Measurements from ENCODE around the gene TTR. TPM values are rescaled to one million over a fixed set of nuclear protein-coding genes. Genes with fewer than 3 reads are reported as not detected.
A peak's percentile ranks its signal among the peaks of the same experiment; 100 is the strongest.

TTR gene
- total and polyA plus RNA-seq, 9 of the 15 experiments (the other 6 are each of a cell fraction or from before 2014, with no cell fraction given): 0.17 to 0.53 TPM; not detected in 7

GRCh38 chr18:31572368-31572767 is 19.3 kb upstream of the TTR start:
- Histone ChIP-seq H3K4me1 (replicated peaks in 1 of 2; ENCODE audit: control insufficient read depth in 2 of 2, insufficient read depth in 2 of 2, low read length in 2 of 2) (no peaks in the 10 kb centered on the region), H3K27ac (ENCODE audit: extremely low read depth, low read depth, low read length) (no peak overlapping the region), H3K9me1 (ENCODE audit: control insufficient read depth, insufficient read depth, low read length) (no peaks in the 10 kb centered on the region), H3K79me2 (ENCODE audit: control insufficient read depth, insufficient read depth, low read length) (no peaks in the 10 kb centered on the region), H3K4me2 (ENCODE audit: insufficient read depth, low read length) (no peak overlapping the region), H2AFZ (ENCODE audit: low read depth, low read length) (no peak overlapping the region), H3K9ac (ENCODE audit: insufficient read depth in 1 of 2, low read depth in 2 of 2, low read length in 2 of 2) (no peak overlapping the region), H4K20me1 (replicated peaks; ENCODE audit: control insufficient read depth, insufficient read depth, low read length) (no peaks in the 10 kb centered on the region), H3K36me3 (ENCODE audit: control insufficient read depth, insufficient read depth, low read length) (no peaks in the 10 kb centered on the region), H3K9me3 (replicated peaks; ENCODE audit: control insufficient read depth, insufficient read depth, low read depth, low read length) (no peaks in the 10 kb centered on the region), H3K27me3 (ENCODE audit: control insufficient read depth in 2 of 2, insufficient read depth in 2 of 2, low read length in 2 of 2) (peaks cover 8 to 9% of the 10 kb centered on the region in 2 experiments; a peak in 4 of 5 replicates), H3K4me3 (no peak overlapping the region)
- POLR2A ChIA-PET: no interaction called here
- no peak for FAIRE-seq
- in situ Hi-C loops (cut with MboI): no loop called here
- under 1% methylated on average over 9 of the region's 9 CpGs for WGBS (ENCODE audit: insufficient coverage, low coverage, missing lambda C conversion rate)
- intact Hi-C loops (cut with micrococcal nuclease): no loop called here
- peak; percentile 29 for ATAC-seq
- no TSS peak for BruUV-seq (replicated peaks)
- DNase-seq (ENCODE audit: extremely low read depth in 1 of 4, low spot score in 3 of 4): no peak
- TF ChIP-seq THAP7 (CRISPR knock-in tag; IDR thresholded peaks at IDR 0.05) (no peak), E2F4 (CRISPR knock-in tag; IDR thresholded peaks at IDR 0.05; ENCODE audit: low read depth) (no peak), POLR2B (IDR thresholded peaks at IDR 0.05; ENCODE audit: low read depth, partially characterized antibody) (no peak), PTBP1 (IDR thresholded peaks at IDR 0.05; ENCODE audit: low read depth, low read length) (no peak), ZBTB12 (CRISPR knock-in tag; IDR thresholded peaks at IDR 0.05) (no peak), MEF2A (IDR thresholded peaks at IDR 0.05; ENCODE audit: control insufficient read depth, low read depth, low read length) (no peak), PTTG1 (tag; IDR thresholded peaks at IDR 0.05; ENCODE audit: low read depth) (no peak), ZNF655 (CRISPR knock-in tag; IDR thresholded peaks at IDR 0.05) (no peak), PHB (CRISPR knock-in tag; IDR thresholded peaks at IDR 0.05) (no peak)
- CTCF ChIA-PET (ENCODE audit: low intra/inter-chr PET ratio): no interaction called here
